Stimulated activated naive B cell treated with anti-CD40 and anti-IgM and Interleukin-4, amounts not matched to agents 10 μg/mL and 1 μg/mL and 100 μg/mL, for 72 hours (primary cell): Measurements from ENCODE around the gene MLX.
"Not testable (repeated sequence)": the region's sequence is repeated elsewhere in the genome, so short reads cannot be mapped to it uniquely, and the experiment has no call there.

Experiments used
- ATAC-seq, 2 donors: fragments of 150-1000 bp; cut with Tn5 transposase; replicated peaks; 2 replicates each; pipeline ENCODE4 v1.10.0; 2021; ENCODE audit warnings: moderate library complexity in 1 of 2
- DNase-seq: peaks from one replicate; pipeline ENCODE4 v3.0.0; 2021
- H3K27ac Mint-ChIP-seq: one replicate; pipeline ENCODE4 v1.8.0; 2022; ENCODE audit warnings: mild to moderate bottlenecking, mixed read lengths
- H3K27me3 Mint-ChIP-seq, 2 donors: one replicate each; pipeline ENCODE4 v1.8.0; 2022; ENCODE audit warnings: mixed read lengths in 2 of 2
- H3K36me3 Mint-ChIP-seq, 2 donors: one replicate each; pipeline ENCODE4 v1.8.0; 2022; ENCODE audit warnings: mixed read lengths in 2 of 2, mild to moderate bottlenecking in 1 of 2
- H3K4me1 Mint-ChIP-seq, 2 donors: one replicate each; pipeline ENCODE4 v1.8.0; 2022; ENCODE audit warnings: mixed read lengths in 2 of 2, mild to moderate bottlenecking in 1 of 2
- H3K4me3 Mint-ChIP-seq, 2 donors: one replicate each; pipeline ENCODE4 v1.8.0; 2022; ENCODE audit warnings: mild to moderate bottlenecking in 2 of 2, mixed read lengths in 2 of 2, moderate library complexity in 1 of 2
- H3K9me3 Mint-ChIP-seq, 2 donors: one replicate each; pipeline ENCODE4 v1.8.0; 2022; ENCODE audit warnings: mixed read lengths in 2 of 2, mild to moderate bottlenecking in 1 of 2

The MLX gene

DNA sequence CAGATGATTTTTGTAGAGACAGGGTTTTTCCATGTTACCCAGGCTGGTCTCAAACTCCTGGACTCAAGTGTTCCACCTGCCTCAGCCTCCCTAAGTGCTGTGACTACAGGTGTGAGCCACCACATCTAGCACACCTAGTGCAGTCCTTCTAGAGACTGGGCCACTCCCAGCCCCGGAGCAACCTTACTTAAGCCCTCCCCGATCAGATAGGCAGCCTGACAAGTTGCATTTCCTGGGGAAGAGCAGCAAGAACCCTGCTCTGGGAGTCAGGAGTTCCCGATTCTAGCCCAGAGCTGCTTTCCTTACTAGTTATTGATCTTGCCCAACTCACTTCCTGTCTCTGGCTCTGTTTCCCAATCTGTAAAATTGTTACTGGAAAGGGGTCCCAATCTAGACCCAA lies 37.8 kb upstream of the MLX start:
- ATAC-seq, result no peak

GRCh38 chr17:42530952-42531454 lies 35.9 kb upstream of the MLX start:
- Mint-ChIP-seq H3K27ac (peak overlapping the region; percentile 71), H3K4me3 (no peak overlapping the region), H3K4me1 (peaks cover 21 to 44% of the 10 kb centered on the region in 2 donors)

More for the DNA sequence above, 37.8 kb upstream of the MLX start:
- Mint-ChIP-seq H3K27ac (no peak overlapping the region), H3K4me1 (peaks cover 14 to 35% of the 10 kb centered on the region in 2 donors), H3K9me3 (no peaks in the 10 kb centered on the region), H3K4me3 (no peak overlapping the region), H3K27me3 (no peaks in the 10 kb centered on the region), H3K36me3 (no peaks in the 10 kb centered on the region)
- DNase-seq, result no peak

DNA sequence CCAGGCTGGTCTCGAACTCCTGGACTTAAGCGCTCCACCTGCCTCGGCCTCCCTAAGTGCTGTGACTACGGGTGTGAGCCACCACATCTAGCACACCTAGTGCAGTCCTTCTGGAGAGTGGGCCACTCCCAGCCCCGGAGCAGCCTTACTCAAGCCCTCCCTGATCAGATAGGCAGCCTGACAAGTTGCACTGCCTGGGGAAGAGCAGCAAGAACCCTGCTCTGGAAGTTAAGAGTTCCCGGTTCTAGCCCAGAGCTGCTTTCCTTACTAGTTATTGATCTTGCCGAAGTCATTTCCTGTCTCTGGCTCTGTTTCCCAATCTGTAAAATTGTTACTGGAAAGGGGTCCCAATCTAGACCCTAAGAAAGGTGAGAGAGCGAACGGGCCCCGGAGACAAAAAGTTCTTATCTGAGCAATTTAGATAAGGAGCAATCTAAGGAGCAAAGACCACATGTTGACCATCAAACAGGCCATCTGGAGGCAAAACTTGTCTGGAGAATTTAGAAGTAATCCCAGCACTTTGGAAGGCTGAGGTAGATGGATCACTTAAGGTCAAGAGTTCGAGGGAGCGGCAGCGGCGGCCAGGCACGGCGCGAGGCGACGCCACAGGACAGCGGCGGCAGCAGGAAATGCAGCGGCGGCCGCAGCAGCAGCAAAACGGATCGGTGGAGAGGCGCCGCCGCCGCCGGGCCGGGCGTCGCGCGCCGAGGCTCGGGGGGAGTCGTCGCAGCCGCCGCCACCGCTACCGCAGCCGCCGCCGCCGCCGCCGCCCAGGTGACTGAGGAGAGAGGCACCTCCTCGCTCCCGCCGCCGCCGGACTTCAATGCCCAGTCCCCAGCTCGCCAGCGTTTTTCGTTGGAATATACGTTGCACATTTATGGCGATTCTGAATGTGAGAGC lies 35.2 kb upstream of the MLX start:
- peak overlapping the region; percentile 71 for H3K27ac Mint-ChIP-seq
- peaks cover 2% of the 10 kb centered on the region in 2 donors for H3K36me3 Mint-ChIP-seq
- no peaks in the 10 kb centered on the region for H3K9me3 Mint-ChIP-seq
- H3K4me3 Mint-ChIP-seq, result peak overlapping the region; percentile 81 to 90
- no peaks in the 10 kb centered on the region for H3K27me3 Mint-ChIP-seq
- peaks cover 21 to 48% of the 10 kb centered on the region in 2 donors for H3K4me1 Mint-ChIP-seq
- peak; percentile 33 for DNase-seq
- ATAC-seq, result peak; percentile 16 to 17

More at GRCh38 chr17:42530952-42531454, 35.9 kb upstream of the MLX start:
- no peak for DNase-seq
- ATAC-seq, result no peak
- Mint-ChIP-seq H3K9me3 (no peaks in the 10 kb centered on the region), H3K36me3 (no peaks in the 10 kb centered on the region), H3K27me3 (no peaks in the 10 kb centered on the region)

- H3K4me1 Mint-ChIP-seq, result peaks cover 28 to 53% of the 10 kb centered on the region in 2 donors
- peak overlapping the region; percentile 94 for H3K27ac Mint-ChIP-seq
- H3K9me3 Mint-ChIP-seq, result no peaks in the 10 kb centered on the region
- DNase-seq, result no peak
- ATAC-seq, result peak; percentile 43 to 46
- peaks cover 18 to 21% of the 10 kb centered on the region in 2 donors for H3K36me3 Mint-ChIP-seq
- peak overlapping the region; percentile 80 to 84 for H3K4me3 Mint-ChIP-seq
- no peaks in the 10 kb centered on the region for H3K27me3 Mint-ChIP-seq
Measured at GRCh38 chr17:42535155-42536047, 31.5 kb upstream of the MLX start.

GRCh38 chr17:42536048-42536371 lies 30.9 kb upstream of the MLX start, which contains the start of gene NAGLU:
TSS of gene NAGLU (plus strand) at chr17:42536241. CDS start at chr17:42536273, 32 bp downstream.
- peaks cover 24 to 46% of the 10 kb centered on the region in 2 donors for H3K4me1 Mint-ChIP-seq
- H3K27me3 Mint-ChIP-seq, result no peaks in the 10 kb centered on the region
- H3K9me3 Mint-ChIP-seq, result no peaks in the 10 kb centered on the region
- ATAC-seq (peak; percentile 93 to 95), DNase-seq (peak; percentile 92)
- H3K27ac Mint-ChIP-seq, result peak within 1 kb of the TSS; percentile 94
- peak within 1 kb of the TSS; percentile 96 to 98 for H3K4me3 Mint-ChIP-seq
- H3K36me3 Mint-ChIP-seq, result peaks cover 24 to 25% of the 10 kb centered on the region in 2 donors

- DNase-seq, result peak; percentile 75
- H3K27ac Mint-ChIP-seq, result peak overlapping the region; percentile 85
- no peaks in the 10 kb centered on the region for H3K9me3 Mint-ChIP-seq
- peak overlapping the region; percentile 96 to 98 for H3K4me3 Mint-ChIP-seq
- H3K36me3 Mint-ChIP-seq, result peaks cover 26 to 30% of the 10 kb centered on the region in 2 donors
- ATAC-seq, result peak; percentile 74 to 81
- H3K4me1 Mint-ChIP-seq, result peaks cover 21 to 41% of the 10 kb centered on the region in 2 donors
- H3K27me3 Mint-ChIP-seq, result no peaks in the 10 kb centered on the region
Measured at GRCh38 chr17:42536372-42537155, 30.3 kb upstream of the MLX start.

DNA sequence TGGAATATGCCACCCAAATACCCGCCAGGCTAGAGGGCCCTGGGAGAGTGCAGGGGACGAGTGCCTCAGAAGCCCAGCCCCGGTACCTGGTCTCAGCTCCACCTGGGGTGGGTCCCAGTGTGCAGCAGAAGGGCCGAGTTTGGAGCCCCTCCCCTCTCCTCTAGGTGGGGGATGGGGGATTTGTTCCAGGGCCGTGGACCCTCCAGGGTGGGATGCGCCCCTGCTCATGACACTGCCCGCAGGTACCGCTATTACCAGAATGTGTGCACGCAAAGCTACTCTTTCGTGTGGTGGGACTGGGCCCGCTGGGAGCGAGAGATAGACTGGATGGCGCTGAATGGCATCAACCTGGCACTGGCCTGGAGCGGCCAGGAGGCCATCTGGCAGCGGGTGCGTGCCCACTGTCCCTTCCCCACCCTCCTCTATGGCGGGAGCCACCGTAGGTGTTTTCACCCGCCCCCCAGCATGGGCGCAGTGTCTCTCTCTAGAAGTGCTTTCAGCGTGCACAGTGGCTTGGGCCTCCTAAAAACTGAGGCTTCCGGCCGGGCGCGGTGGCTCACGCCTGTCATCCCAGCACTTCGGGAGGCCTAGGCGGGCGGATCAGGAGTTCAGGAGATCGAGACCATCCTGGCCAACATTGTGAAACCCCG lies 29.6 kb upstream of the MLX start:
- Mint-ChIP-seq H3K9me3 (no peaks in the 10 kb centered on the region), H3K27ac (peak overlapping the region; percentile 85), H3K27me3 (no peaks in the 10 kb centered on the region), H3K4me1 (peaks cover 17 to 36% of the 10 kb centered on the region in 2 donors), H3K36me3 (peaks cover 26 to 30% of the 10 kb centered on the region in 2 donors), H3K4me3 (peak overlapping the region; percentile 96 to 98)
- no peak for ATAC-seq
- DNase-seq, result no peak

- Mint-ChIP-seq H3K27me3 (no peaks in the 10 kb centered on the region), H3K4me3 (peak overlapping the region; percentile 96 to 98), H3K4me1 (peaks cover 17 to 36% of the 10 kb centered on the region in 2 donors), H3K36me3 (peaks cover 28 to 32% of the 10 kb centered on the region in 2 donors), H3K9me3 (no peaks in the 10 kb centered on the region), H3K27ac (peak overlapping the region; percentile 39)
- ATAC-seq (no peak), DNase-seq (no peak)
Measured at GRCh38 chr17:42537826-42538451, 29.0 kb upstream of the MLX start.

- Mint-ChIP-seq H3K4me3 (no peak overlapping the region), H3K4me1 (peaks cover 17 to 36% of the 10 kb centered on the region in 2 donors), H3K27ac (no peak overlapping the region)
Measured at GRCh38 chr17:42538482-42538881, 28.4 kb upstream of the MLX start.

DNA sequence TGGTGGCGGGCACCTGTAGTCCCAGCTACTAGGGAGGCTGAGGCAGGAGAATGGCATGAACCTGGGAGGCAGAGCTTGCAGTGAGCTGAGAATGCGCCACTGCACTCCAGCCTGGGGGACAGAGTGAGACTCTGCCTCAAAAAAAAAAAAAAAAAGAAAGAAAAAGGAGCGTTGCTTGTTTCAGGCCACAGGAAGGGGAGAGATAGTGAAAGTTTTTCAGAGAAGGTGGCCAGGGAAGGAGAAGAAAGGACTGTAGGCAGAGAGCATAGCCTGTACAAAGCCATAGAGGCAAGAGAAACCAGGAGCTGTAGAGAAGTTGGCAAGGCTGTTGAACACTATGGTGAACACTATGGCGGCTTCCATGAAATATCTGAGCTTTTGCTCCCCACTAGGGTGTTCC lies 26.3 kb upstream of the MLX start:
- not testable (repeated sequence) for H3K9me3 Mint-ChIP-seq, H3K4me3 Mint-ChIP-seq

More at GRCh38 chr17:42538482-42538881, 28.4 kb upstream of the MLX start:
- DNase-seq, result no peak
- ATAC-seq, result no peak
- no peaks in the 10 kb centered on the region for H3K9me3 Mint-ChIP-seq
- no peaks in the 10 kb centered on the region for H3K27me3 Mint-ChIP-seq
- peaks cover 32 to 37% of the 10 kb centered on the region in 2 donors for H3K36me3 Mint-ChIP-seq

DNA sequence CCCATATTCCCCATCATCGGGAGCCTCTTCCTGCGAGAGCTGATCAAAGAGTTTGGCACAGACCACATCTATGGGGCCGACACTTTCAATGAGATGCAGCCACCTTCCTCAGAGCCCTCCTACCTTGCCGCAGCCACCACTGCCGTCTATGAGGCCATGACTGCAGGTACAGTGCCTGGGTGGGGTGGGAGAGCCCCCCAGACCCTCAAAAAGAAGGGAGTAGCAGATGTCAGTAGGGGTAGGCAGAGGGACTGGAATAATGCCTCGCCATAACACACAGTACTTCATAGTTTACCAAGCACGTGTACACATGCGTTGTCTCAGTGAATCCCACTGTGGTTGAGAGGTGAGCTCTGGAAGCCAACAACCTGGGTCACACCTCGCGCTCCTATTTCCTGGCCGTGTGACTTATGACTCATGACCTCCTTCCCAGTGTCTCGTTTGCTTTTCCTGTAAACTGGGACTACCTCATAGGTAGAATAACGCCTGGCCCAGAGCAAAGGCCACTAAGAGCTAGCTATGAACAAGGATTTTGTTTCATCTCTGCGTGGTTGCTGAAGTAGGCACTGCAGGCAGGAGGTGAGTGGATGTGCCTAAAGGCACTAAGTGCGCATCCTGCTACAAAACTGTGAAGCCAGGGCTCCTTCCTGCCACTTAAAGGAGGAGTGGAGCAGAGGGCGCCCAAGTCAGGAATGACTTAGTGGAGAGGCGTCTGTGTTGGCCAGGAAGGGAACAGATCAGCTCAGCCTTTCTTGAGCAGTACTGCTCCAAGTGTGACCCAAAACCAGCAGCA lies 25.7 kb upstream of the MLX start:
- ATAC-seq (no peak), DNase-seq (no peak)
- Mint-ChIP-seq H3K9me3 (no peaks in the 10 kb centered on the region), H3K27ac (peak overlapping the region; percentile 61), H3K36me3 (peaks cover 35 to 47% of the 10 kb centered on the region in 2 donors), H3K27me3 (no peaks in the 10 kb centered on the region), H3K4me3 (no peak overlapping the region), H3K4me1 (peaks cover 10 to 35% of the 10 kb centered on the region in 2 donors)

More for the DNA sequence above, 26.3 kb upstream of the MLX start:
- H3K4me1 Mint-ChIP-seq, result peaks cover 13 to 40% of the 10 kb centered on the region in 2 donors
- not testable (repeated sequence) for H3K27me3 Mint-ChIP-seq, ATAC-seq, DNase-seq, H3K27ac Mint-ChIP-seq
- H3K36me3 Mint-ChIP-seq, result peaks cover 35 to 47% of the 10 kb centered on the region in 2 donors
